IPS-20b (cell line): Measurements from ENCODE around the gene EMC1.
A peak's percentile ranks its signal among the peaks of the same experiment; 100 is the strongest.
"Not testable (repeated sequence)": the region's sequence is repeated elsewhere in the genome, so short reads cannot be mapped to it uniquely, and the experiment has no call there.

Experiments used
- H3K27ac ChIP-seq: one replicate; pipeline ENCODE4 v1.5.1; 2013; ENCODE audit warnings: low read length
- H3K27me3 ChIP-seq: 2 replicates; pipeline ENCODE4 v1.6.1; 2013; ENCODE audit warnings: mild to moderate bottlenecking, low read length, inconsistent platforms; ENCODE audit not compliant: insufficient read depth
- H3K36me3 ChIP-seq: 2 replicates; pipeline ENCODE4 v1.6.1; 2013; ENCODE audit warnings: low read depth, mild to moderate bottlenecking, inconsistent platforms, low read length, moderate library complexity; ENCODE audit not compliant: insufficient read depth
- H3K4me1 ChIP-seq: 2 replicates; pipeline ENCODE4 v1.6.1; 2013; ENCODE audit warnings: mild to moderate bottlenecking, control low read depth, inconsistent platforms, low read length, moderate library complexity; ENCODE audit not compliant: insufficient read depth
- H3K4me3 ChIP-seq: 2 replicates; pipeline ENCODE4 v1.5.1; 2013; ENCODE audit warnings: mild to moderate bottlenecking, low read length, inconsistent platforms
- H3K9ac ChIP-seq: 2 replicates; pipeline ENCODE4 v1.6.1; 2013; ENCODE audit warnings: low read depth, mild to moderate bottlenecking, inconsistent platforms, low read length, moderate library complexity
- H3K9me3 ChIP-seq: 2 replicates; pipeline ENCODE4 v1.6.1; 2013; ENCODE audit warnings: mild to moderate bottlenecking, low read depth, low read length, inconsistent platforms; ENCODE audit not compliant: insufficient read depth

Gene EMC1

DNA sequence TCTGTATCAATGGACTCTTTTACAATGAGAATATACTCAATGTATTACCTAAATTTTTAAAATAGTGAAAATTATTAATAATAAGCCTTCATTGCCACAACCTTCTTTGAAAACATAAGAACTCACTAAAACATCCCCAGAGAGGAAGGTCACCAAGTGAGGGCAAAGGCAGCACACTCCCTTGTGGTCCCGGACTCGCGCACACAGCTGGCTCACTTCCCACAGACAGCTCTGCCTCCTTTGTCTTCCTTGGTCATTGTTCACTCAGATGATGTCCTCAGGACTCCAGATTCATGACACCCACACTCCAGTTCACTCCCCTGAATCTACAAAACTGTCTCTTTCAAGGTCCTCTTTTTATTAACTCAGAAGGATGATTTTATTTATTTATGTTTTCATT is 22.1 kb downstream of the EMC1 start:
- H3K27ac ChIP-seq = no peak overlapping the region
- no peaks in the 10 kb centered on the region for H3K4me1 ChIP-seq
- no peak overlapping the region for H3K9ac ChIP-seq
- H3K27me3 ChIP-seq = no peaks in the 10 kb centered on the region
- H3K9me3 ChIP-seq = no peaks in the 10 kb centered on the region
- H3K36me3 ChIP-seq = peaks cover 96% of the 10 kb centered on the region
- H3K4me3 ChIP-seq = no peak overlapping the region

GRCh38 chr1:19222979-19223824 is 28.1 kb downstream of the EMC1 start:
- Histone ChIP-seq H3K27ac (no peak overlapping the region), H3K36me3 (peaks cover 98% of the 10 kb centered on the region)

GRCh38 chr1:19222573-19222972 is 28.8 kb downstream of the EMC1 start:
- Histone ChIP-seq H3K9me3 (no peaks in the 10 kb centered on the region), H3K9ac (no peak overlapping the region), H3K36me3 (peaks cover 99% of the 10 kb centered on the region), H3K4me1 (no peaks in the 10 kb centered on the region), H3K4me3 (no peak overlapping the region), H3K27me3 (no peaks in the 10 kb centered on the region), H3K27ac (no peak overlapping the region)

More at GRCh38 chr1:19222979-19223824, 28.1 kb downstream of the EMC1 start:
- Histone ChIP-seq H3K4me1 (no peaks in the 10 kb centered on the region), H3K9me3 (no peaks in the 10 kb centered on the region), H3K9ac (no peak overlapping the region), H3K4me3 (no peak overlapping the region), H3K27me3 (no peaks in the 10 kb centered on the region)

DNA sequence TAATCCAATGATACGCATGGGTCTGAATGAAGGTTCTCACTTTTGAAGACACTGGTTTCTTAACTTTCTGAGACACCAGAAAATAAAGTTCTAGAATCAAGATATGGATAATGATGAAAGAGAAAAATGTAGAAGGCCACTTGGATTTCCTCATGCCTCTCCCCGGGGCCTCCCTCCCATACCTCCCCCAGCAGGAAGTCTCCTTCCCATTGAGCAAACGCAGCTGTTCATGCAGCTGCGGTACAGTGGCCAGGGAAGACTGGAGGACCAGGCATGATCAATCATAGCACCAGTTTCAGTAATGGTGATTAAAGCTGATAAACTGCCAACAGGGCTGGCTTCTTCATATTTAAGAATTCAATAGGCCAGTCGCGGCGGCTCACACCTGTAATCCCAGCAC is 30.3 kb downstream of the EMC1 start:
- no peak overlapping the region for H3K27ac ChIP-seq
- no peak overlapping the region for H3K9ac ChIP-seq
- H3K9me3 ChIP-seq = no peaks in the 10 kb centered on the region
- H3K4me1 ChIP-seq = no peaks in the 10 kb centered on the region
- no peak overlapping the region for H3K4me3 ChIP-seq
- H3K27me3 ChIP-seq = no peaks in the 10 kb centered on the region
- H3K36me3 ChIP-seq = peaks cover 98% of the 10 kb centered on the region

DNA sequence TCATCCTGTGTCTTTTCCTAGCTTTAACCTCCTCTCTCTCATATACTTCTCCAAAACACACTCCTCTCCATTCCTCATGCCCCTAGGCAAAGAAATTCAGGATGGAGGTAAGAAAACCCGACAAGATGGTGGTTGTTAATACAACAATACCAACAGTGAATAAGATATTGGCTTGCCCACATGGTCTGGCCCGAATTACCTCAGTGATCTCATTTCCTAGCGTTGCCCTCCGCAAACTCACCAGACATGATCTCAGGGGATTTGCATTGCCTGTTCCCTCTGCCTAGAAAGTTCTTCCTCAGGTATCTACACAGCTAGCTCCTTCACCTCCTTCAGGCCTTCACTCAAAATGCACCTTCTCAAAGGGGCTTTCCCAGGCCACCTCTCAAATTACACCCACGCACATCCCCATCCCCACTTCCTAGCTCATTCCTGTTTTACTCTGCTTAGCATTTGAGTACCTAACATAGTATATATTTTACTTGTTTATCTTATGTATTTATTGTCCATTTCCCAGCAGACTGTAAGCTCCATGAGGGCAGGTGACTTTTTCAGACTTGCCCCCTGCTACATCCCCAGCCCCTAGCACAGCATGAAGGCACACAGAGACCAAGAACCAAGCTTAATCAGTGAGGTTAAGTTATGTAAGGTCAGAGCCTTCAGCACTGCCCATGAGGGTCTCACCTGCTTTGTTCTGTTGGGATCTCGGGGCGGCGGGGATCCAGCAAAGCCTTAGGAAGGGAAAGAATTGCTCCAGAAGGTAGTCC is 31.1 kb downstream of the EMC1 start:
- no peak overlapping the region for H3K27ac ChIP-seq
- no peak overlapping the region for H3K4me3 ChIP-seq
- H3K9ac ChIP-seq = no peak overlapping the region
- H3K27me3 ChIP-seq = no peaks in the 10 kb centered on the region
- H3K9me3 ChIP-seq = no peaks in the 10 kb centered on the region
- no peaks in the 10 kb centered on the region for H3K4me1 ChIP-seq
- H3K36me3 ChIP-seq = peaks cover 97% of the 10 kb centered on the region

DNA sequence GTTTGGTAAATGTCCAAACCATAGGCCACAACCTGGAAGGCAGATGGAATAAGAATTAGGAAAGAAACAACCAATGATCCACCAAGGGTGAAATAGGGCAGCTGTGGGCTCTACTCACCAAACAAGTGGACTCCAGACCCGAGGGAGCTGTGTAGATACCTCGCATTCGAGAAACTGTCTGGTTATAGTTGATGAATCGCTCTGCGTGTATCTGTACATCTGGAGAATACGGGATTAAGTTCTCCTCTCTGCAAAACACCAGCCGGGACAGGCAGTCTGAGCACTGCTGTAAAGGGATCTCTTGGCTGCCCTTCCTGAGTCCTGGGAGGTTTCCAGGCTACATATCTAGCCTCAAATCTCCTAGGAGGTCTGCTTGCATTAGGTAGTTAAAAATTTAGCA is 31.9 kb downstream of the EMC1 start:
- Histone ChIP-seq H3K27ac (no peak overlapping the region), H3K4me3 (no peak overlapping the region), H3K9me3 (no peaks in the 10 kb centered on the region), H3K36me3 (peaks cover 95% of the 10 kb centered on the region), H3K9ac (no peak overlapping the region), H3K4me1 (no peaks in the 10 kb centered on the region), H3K27me3 (no peaks in the 10 kb centered on the region)

DNA sequence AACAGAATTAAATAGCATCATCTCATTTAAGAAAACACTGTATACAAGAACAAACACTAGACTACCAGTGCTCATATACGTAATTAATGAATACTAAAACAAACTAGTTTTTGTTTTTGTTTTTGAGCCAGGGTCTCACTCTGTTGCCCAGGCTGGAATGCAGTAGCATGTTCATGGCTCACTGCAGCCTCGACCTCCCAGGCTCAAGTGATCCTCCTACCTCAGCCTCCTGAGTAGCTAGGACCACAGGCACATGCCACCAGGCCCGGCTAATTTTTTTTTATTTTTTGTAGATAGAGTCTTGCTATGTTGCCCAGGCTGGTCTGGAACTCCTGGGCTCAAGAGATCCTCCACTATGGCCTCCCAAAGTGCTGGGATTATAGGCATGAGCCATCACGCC is 34.7 kb downstream of the EMC1 start:
- H3K27me3 ChIP-seq, H3K9ac ChIP-seq, H3K27ac ChIP-seq, H3K9me3 ChIP-seq, H3K4me3 ChIP-seq, H3K4me1 ChIP-seq: not testable (repeated sequence)
- H3K36me3 ChIP-seq = peaks cover 91% of the 10 kb centered on the region

DNA sequence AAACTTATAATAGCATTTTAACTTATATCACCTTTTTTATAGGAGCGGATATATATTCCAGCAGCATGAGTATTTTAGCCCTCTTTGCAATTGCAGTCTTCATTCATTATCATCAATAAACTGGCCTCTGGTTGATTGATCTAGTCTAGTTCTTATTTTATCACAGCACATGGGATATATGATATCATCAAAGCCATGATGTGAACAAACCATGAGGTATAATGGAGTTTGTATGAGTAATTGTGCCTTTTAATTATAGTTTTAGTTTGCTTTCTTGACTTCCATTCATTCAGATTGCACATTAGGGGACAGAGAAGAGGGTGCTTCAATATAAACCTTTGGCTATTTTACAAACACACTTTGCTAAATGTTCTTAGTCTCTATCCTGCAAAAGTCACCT is 37.7 kb downstream of the EMC1 start:
- H3K27ac ChIP-seq = no peak overlapping the region
- H3K4me3 ChIP-seq = no peak overlapping the region
- peaks cover 8% of the 10 kb centered on the region; the same call in 1 of the 2 replicates for H3K4me1 ChIP-seq
- no peaks in the 10 kb centered on the region for H3K27me3 ChIP-seq
- H3K9me3 ChIP-seq = no peaks in the 10 kb centered on the region
- H3K9ac ChIP-seq = no peak overlapping the region
- H3K36me3 ChIP-seq = peaks cover 61% of the 10 kb centered on the region

- peak overlapping the region; percentile 22; the same call in 1 of the 2 replicates for H3K9ac ChIP-seq
- peaks cover 10% of the 10 kb centered on the region; the same call in 1 of the 2 replicates for H3K4me1 ChIP-seq
- H3K9me3 ChIP-seq = no peaks in the 10 kb centered on the region
- H3K27ac ChIP-seq = no peak overlapping the region
- H3K27me3 ChIP-seq = no peaks in the 10 kb centered on the region
- H3K36me3 ChIP-seq = peaks cover 47% of the 10 kb centered on the region
- no peak overlapping the region for H3K4me3 ChIP-seq
Observed at GRCh38 chr1:19212167-19212566, 39.2 kb downstream of the EMC1 start.

DNA sequence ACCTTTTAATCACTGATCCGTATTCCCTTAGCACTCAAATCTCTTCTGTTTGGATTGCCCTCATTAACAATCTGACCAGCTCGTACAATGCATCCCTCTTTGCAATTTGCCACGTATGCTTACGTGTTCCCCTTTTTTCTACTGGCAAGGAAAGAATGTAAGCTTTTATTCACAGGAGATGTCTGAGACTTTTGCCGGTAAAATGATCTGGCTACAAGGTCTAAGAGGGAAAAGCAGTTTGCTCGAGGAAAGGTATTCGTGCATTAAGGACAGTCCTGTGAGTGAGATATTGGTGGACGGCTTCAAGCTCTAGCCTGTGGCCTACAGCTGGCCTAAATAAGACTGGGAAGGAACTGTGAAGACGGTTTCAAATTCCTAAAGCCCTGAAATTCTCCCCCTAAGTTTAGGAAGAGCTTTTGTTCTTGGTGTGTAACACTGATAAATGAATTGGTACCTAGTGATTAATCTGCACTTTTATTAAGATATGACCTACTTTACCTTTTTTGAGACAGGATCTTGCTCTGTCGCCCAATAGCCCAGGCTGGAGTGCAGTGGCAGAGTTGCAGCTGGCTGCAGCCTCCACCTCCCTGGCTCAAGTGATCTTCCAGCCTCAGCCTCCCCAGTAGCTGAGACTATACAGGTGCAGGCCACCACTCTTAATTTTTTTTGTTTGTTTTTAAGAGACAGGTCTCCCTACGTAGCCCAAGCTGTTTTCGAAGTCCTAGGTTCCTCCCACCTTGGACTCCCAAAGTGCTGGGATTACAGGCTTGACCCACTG is 40.4 kb downstream of the EMC1 start:
- peak overlapping the region; percentile 83 for H3K4me3 ChIP-seq
- H3K9me3 ChIP-seq = no peaks in the 10 kb centered on the region
- H3K36me3 ChIP-seq = peaks cover 40% of the 10 kb centered on the region
- H3K27ac ChIP-seq = peak overlapping the region; percentile 28
- H3K27me3 ChIP-seq = no peaks in the 10 kb centered on the region
- H3K9ac ChIP-seq = peak overlapping the region; percentile 89
- peaks cover 11% of the 10 kb centered on the region; the same call in 1 of the 2 replicates for H3K4me1 ChIP-seq

- Histone ChIP-seq H3K9me3 (no peaks in the 10 kb centered on the region), H3K27ac (peak within 1 kb of the TSS; percentile 81), H3K4me3 (peak within 1 kb of the TSS; percentile 83), H3K36me3 (peaks cover 39% of the 10 kb centered on the region), H3K9ac (peak within 1 kb of the TSS; percentile 89), H3K27me3 (no peaks in the 10 kb centered on the region), H3K4me1 (peaks cover 14% of the 10 kb centered on the region; the same call in 1 of the 2 replicates)
Observed at GRCh38 chr1:19209990-19210771, 41.1 kb downstream of the EMC1 start, which contains the start of gene UBR4. Gene UBR4 (minus strand): TSS chr1:19210266. CDS start chr1:19210248, 18 bp downstream.
